Rectal smooth muscle tissue (tissue), 1 donor: Measurements from ENCODE around the gene STT3B.

Experiments used
- H3K27ac ChIP-seq: one replicate; pipeline ENCODE4 v1.7.0; 2013; ENCODE audit warnings: low read depth, low read length, inconsistent platforms
- H3K27me3 ChIP-seq: one replicate; pipeline ENCODE4 v1.7.0; 2013; ENCODE audit warnings: low read length; ENCODE audit not compliant: control insufficient read depth, insufficient read depth
- H3K36me3 ChIP-seq: one replicate; pipeline ENCODE4 v1.7.0; 2013; ENCODE audit warnings: low read length; ENCODE audit not compliant: control insufficient read depth, insufficient read depth
- H3K4me1 ChIP-seq: one replicate; pipeline ENCODE4 v1.7.0; 2013; ENCODE audit warnings: low read length; ENCODE audit not compliant: control insufficient read depth, insufficient read depth
- H3K4me3 ChIP-seq: one replicate; pipeline ENCODE4 v1.7.0; 2013; ENCODE audit warnings: low read length
- H3K9ac ChIP-seq: one replicate; pipeline ENCODE4 v1.7.0; 2013; ENCODE audit warnings: low read length

Gene STT3B

DNA sequence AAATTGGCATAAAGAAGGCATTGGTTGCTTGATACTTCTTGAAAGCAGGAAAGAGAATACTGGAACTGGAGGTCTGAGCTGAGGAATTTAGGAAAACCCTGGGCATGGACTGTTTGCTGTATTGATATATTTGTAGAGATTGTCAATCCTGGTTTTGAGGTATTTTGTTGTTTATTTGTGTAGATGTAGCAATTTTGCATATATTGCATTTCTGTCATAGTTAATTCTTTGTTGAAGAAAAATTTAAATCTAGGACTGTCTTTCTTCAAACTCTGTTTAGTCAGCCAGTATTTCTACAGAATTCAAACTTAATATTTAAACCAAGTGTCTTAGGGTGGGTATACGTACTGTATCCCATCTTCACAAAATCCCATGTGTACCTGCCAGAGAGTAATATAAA lies 9.5 kb downstream of the STT3B start:
- H3K27me3 ChIP-seq = no peaks in the 10 kb centered on the region
- peaks cover 4% of the 10 kb centered on the region for H3K4me1 ChIP-seq

DNA sequence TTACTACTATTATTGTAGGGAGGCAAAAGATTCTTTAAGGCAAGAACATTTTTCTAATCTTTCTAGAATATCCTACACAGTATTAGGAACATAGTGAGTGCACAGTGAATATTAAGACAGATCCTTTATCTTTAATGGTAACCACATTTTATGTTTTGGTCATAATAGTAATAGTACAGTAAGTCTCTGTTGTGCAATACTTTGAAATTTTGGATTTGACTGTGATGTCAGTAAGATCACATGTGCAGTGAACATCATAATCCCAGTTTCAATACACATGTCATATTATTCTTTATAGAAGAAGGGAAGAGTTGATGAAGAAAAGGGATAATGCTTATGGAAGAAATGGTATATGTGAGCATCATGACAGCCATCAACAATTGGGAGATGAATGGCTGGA lies 10.7 kb downstream of the STT3B start:
- H3K9ac ChIP-seq = no peak overlapping the region
- no peak overlapping the region for H3K27ac ChIP-seq
- H3K4me1 ChIP-seq = peaks cover 6% of the 10 kb centered on the region
- H3K36me3 ChIP-seq = no peaks in the 10 kb centered on the region
- H3K27me3 ChIP-seq = no peaks in the 10 kb centered on the region
- H3K4me3 ChIP-seq = no peak overlapping the region

More for the DNA sequence above, 9.5 kb downstream of the STT3B start:
- Histone ChIP-seq H3K9ac (no peak overlapping the region), H3K36me3 (no peaks in the 10 kb centered on the region), H3K27ac (no peak overlapping the region), H3K4me3 (no peak overlapping the region)

DNA sequence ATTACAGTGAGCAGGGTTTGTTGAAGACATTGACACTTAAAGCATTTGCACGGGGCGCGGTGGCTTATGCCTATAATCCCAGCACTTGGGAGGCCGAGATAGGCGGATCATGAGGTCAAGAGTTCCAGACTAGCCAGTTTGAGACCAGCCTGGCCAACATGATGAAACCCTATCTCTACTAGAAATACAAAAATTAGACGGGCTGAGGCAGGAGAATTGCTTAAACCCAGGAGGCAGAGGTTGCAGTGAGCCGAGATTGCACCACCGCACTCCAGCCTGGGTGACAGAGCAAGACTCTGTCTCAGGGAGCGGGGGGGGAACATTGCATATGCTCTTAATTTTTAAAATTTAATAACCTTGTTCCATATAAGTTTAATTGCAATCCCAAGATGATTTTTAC lies 11.9 kb downstream of the STT3B start:
- Histone ChIP-seq H3K4me1 (peaks cover 6% of the 10 kb centered on the region), H3K27me3 (no peaks in the 10 kb centered on the region), H3K4me3 (no peak overlapping the region), H3K27ac (no peak overlapping the region), H3K36me3 (no peaks in the 10 kb centered on the region), H3K9ac (no peak overlapping the region)

DNA sequence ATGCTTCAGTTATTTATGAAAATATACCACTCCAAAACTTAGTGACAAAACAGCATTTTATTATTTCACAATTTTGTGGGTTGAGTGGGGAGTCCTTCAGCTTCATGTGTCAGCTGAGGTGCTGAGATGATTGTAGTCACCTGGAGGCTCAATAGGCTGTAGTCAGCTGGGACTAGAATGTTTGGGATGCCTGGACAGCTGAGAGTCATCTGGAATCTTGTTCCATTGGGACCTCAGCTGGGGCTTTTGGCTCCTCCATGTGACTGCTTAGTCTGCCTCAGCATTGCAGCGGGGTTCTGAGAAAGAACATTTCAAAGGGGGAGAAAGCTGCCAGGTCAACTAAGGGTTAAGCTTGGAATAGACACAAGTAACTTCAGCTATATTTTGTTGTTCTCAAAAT lies 13.4 kb downstream of the STT3B start:
- H3K27me3 ChIP-seq = no peaks in the 10 kb centered on the region
- H3K36me3 ChIP-seq = no peaks in the 10 kb centered on the region
- no peak overlapping the region for H3K9ac ChIP-seq
- H3K27ac ChIP-seq = no peak overlapping the region
- no peak overlapping the region for H3K4me3 ChIP-seq
- peaks cover 11% of the 10 kb centered on the region for H3K4me1 ChIP-seq

DNA sequence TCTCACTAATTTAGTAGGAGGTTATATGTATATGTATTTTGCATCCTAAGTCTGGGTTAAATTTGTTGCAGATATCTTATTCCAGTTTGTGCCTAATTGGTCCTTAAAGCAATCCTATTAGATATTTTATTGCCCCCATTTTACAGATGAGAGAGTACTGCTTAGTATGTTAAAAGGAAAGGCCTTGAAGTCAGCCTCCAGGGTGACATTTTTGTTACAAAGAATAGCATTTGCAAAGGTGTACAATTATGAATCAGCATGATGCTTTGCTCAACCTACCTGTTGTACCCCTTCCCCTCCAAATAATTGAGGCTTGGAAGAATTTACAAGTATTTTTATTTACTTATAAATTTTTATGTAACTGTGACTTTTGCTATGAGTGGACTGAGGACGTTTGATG lies 14.0 kb downstream of the STT3B start:
- Histone ChIP-seq H3K36me3 (no peaks in the 10 kb centered on the region), H3K4me3 (no peak overlapping the region), H3K4me1 (peaks cover 11% of the 10 kb centered on the region), H3K9ac (no peak overlapping the region), H3K27ac (no peak overlapping the region), H3K27me3 (no peaks in the 10 kb centered on the region)

DNA sequence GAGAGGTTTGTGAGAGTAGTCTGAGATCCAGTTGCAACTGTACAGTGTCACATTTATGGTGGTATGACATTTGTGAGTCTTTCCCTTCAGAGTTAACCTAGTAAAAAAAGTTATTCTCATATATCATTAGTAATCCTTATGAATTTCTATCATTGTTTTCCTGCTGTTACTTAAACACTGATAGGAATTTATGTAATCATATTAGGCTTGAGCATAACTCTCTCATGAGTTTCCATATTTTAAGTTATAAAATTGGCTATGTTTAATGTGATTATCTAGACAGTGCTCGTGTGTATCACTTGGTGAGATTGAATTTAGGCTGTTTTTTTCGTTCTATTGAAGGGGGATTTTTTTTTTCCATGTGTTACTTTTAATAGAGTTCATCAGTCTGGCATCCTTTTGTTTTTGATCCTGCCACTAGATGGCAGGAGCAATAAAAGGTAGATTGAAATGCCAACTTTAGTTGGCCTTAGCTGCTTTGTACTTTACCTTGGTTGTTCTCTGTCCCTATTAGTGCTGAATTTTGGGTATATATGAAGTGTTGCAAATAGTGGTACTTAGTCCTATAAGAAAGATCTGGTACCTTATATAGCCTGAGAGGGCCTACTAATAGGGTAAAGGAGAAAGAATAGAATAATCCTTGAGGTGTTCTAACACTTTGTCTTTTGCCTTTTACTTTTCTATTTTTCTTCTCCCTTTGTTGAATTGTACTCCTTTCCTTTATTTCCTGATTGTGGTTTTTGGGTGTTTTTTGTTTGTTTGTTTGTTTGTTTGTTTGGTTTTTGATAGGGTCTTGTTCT lies 17.9 kb downstream of the STT3B start:
- no peak overlapping the region for H3K9ac ChIP-seq
- H3K4me1 ChIP-seq = peaks cover 11% of the 10 kb centered on the region
- H3K27me3 ChIP-seq = no peaks in the 10 kb centered on the region
- no peaks in the 10 kb centered on the region for H3K36me3 ChIP-seq
- no peak overlapping the region for H3K4me3 ChIP-seq
- no peak overlapping the region for H3K27ac ChIP-seq

DNA sequence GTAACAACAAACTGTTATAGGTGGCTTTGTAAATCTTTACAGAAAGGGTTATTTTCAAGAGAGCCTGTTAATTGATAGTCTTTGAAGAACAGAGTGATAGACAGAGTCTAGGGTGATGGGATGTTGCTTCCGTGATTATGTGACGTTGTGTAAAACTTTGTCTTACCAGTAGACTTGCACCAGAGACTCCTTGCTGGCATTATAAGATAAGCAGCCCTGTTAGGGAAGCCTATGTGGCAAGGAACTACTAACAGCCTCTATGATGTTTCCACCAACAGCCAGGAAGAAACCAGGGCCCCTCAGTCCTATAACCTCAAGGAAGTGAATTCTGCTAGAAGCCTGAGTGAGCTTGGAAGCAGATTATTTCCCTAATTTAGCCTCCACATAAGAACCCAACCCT lies 18.9 kb downstream of the STT3B start:
- H3K4me1 ChIP-seq = peaks cover 8% of the 10 kb centered on the region
- H3K9ac ChIP-seq = no peak overlapping the region

DNA sequence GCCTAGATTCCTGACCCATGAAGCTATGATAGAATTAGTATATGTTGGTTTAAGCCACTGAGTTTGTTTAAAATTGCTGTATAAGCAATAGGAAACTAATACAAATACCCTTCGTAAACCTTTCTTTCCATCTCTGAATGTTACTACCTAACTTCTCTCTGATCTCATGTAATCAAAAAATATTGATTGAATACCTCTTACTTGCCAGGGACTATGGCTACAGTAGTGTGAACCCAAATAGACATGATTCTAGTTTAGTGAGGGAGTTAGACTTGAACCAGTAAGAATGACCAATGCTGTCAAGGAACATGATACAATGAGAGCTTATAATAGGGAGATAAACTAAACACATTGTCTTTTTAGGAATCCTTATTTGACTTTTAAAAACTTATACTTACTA lies 19.4 kb downstream of the STT3B start:
- Histone ChIP-seq H3K27ac (no peak overlapping the region), H3K27me3 (no peaks in the 10 kb centered on the region), H3K4me3 (no peak overlapping the region), H3K36me3 (no peaks in the 10 kb centered on the region), H3K4me1 (peaks cover 8% of the 10 kb centered on the region), H3K9ac (no peak overlapping the region)

More for the DNA sequence above, 18.9 kb downstream of the STT3B start:
- no peaks in the 10 kb centered on the region for H3K36me3 ChIP-seq
- H3K4me3 ChIP-seq = no peak overlapping the region
- no peak overlapping the region for H3K27ac ChIP-seq
- no peaks in the 10 kb centered on the region for H3K27me3 ChIP-seq

DNA sequence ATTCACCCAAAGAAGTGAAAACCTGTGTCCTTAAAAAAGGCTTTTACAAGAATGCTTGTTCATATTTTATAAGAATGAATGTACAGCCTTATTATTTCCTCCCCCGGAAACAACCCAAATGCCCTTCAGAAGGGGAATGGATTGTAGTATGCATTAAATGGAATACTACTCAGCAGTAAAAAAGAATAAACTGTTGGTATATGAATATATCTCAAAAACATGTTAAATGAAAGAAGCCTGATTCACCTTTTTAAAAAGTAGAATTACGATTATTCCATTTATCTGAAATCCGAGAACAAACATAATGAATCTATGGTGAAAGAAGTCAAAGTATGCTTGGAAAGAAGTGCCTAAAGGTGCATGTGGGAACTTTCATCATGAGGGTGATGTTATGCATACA lies 20.5 kb downstream of the STT3B start:
- peaks cover 6% of the 10 kb centered on the region for H3K4me1 ChIP-seq

DNA sequence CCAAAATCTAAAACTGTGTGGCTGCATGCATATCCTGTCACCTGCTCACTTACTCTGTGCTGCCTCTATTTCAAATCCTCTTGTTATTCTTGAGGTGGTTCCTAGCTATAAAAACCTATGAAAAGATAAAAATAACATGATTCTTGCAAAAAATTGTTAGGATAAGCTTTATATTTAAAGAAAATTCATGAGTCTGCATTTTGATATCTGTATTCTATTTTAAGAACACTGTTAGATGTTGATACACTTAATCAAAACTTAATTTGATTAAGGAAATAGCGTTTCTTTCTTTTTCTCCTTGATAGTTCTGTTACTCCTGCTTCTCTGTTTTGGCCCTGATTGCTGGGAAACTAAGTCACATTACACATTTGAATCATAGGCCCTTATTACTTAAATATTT lies 22.5 kb downstream of the STT3B start:
- H3K4me1 ChIP-seq = peaks cover 6% of the 10 kb centered on the region
- no peak overlapping the region for H3K27ac ChIP-seq
- H3K27me3 ChIP-seq = no peaks in the 10 kb centered on the region
- H3K4me3 ChIP-seq = no peak overlapping the region
- H3K9ac ChIP-seq = no peak overlapping the region
- no peaks in the 10 kb centered on the region for H3K36me3 ChIP-seq

More for the DNA sequence above, 20.5 kb downstream of the STT3B start:
- no peak overlapping the region for H3K4me3 ChIP-seq
- H3K36me3 ChIP-seq = no peaks in the 10 kb centered on the region
- no peak overlapping the region for H3K27ac ChIP-seq
- no peak overlapping the region for H3K9ac ChIP-seq
- no peaks in the 10 kb centered on the region for H3K27me3 ChIP-seq

DNA sequence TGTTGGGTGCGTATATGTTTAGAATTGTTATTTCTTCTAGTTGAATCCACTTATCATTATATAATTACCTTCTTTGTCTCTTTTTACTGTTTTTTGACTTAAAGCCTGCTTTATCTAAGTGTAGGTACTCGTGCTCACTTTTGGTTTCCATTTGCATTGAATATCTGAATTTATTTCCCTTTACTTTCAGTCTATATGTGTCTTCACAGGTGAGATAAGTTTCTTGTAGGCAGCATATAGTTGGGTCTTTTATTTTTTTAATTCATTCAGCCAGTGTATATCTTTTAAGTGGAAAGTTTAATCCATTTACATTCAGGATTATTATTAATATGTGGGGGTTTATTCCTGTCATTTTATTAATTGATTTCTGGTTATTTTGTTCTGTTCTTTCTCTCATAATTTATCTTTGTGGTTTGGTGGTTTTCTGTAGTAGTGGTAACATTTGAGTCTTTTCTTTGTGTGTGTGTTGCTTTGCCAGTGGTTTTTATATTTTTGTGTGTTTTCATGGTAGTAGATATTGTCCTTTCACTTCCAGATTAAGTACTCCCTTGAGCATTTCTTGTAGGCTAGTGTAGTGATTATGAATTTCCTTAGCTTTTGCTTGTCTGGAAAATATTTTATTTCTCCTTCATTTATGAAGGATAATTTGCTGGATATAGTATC lies 27.3 kb downstream of the STT3B start:
- H3K27ac ChIP-seq = no peak overlapping the region
- no peaks in the 10 kb centered on the region for H3K36me3 ChIP-seq
- H3K4me3 ChIP-seq = no peak overlapping the region
- H3K27me3 ChIP-seq = no peaks in the 10 kb centered on the region
- H3K9ac ChIP-seq = no peak overlapping the region
- no peaks in the 10 kb centered on the region for H3K4me1 ChIP-seq

DNA sequence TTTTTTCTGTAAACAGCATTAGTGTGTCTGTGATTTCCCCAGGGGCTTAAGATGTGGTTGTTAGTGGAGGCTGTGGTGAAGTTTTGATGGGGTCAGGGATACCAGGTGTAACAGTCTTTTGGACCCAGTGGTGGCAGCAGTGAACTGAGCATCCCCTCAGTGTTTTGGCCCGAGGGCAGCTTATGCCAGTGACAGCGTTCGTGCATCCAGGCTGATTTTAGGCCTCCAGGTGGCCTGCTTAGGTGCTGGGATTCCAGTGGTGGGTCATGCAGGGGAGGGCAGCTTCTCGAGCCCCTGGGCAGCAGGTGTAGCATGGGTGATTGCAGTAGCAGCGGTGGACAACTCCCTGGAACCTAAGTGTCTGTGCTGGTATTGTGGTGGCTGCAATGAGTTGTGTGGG lies 29.2 kb downstream of the STT3B start:
- H3K36me3 ChIP-seq = no peaks in the 10 kb centered on the region
- no peak overlapping the region for H3K4me3 ChIP-seq
- no peak overlapping the region for H3K9ac ChIP-seq
- no peaks in the 10 kb centered on the region for H3K27me3 ChIP-seq
- H3K4me1 ChIP-seq = no peaks in the 10 kb centered on the region
- no peak overlapping the region for H3K27ac ChIP-seq

DNA sequence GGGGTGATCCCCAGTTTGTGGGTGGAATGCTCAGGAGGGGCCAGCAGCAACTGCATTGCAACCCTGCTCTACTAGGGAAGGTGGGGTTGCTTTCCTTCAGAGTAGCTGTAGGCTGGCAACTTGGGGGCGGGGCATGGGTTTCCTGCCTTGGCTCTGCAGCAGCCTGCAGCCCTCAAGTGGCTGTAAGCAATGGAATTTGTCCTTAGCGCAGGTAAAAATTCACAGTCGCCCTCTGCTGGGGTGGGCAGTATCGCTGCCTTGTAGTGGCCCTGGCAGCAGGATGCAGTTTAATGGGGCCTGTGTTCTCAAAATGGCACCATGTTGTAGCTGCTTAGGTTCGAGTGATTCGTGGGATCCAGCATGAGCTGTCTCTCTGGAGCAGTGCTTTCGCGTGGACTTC lies 29.8 kb downstream of the STT3B start:
- Histone ChIP-seq H3K4me1 (no peaks in the 10 kb centered on the region), H3K9ac (no peak overlapping the region), H3K27ac (no peak overlapping the region), H3K4me3 (no peak overlapping the region), H3K27me3 (no peaks in the 10 kb centered on the region), H3K36me3 (no peaks in the 10 kb centered on the region)
